Vagina (tissue), 2 donors: ENCODE results near the gene RAN. TPM values are rescaled to one million over a fixed set of nuclear protein-coding genes. Genes with fewer than 3 reads are reported as not detected.
"Not testable (repeated sequence)": the region's sequence is repeated elsewhere in the genome, so short reads cannot be mapped to it uniquely, and the experiment has no call there.

Source experiments
- DNase-seq, 2 donors: peaks; one replicate each; pipeline ENCODE4 v3.0.0-alpha.2; 2017; ENCODE audit errors: extremely low spot score in 2 of 2
- H3K27ac ChIP-seq: fragments of 200-600 bp; sonication (generic); one replicate; pipeline ENCODE4 v1.5.1; 2019
- H3K27me3 ChIP-seq: fragments of 200-600 bp; sonication (generic); one replicate; pipeline ENCODE4 v1.5.1; 2019
- H3K36me3 ChIP-seq, 2 donors: fragments of 200-600 bp; sonication (generic); one replicate each; pipeline ENCODE4 v1.5.1; 2017 to 2019
- H3K4me1 ChIP-seq: fragments of 200-600 bp; sonication (generic); one replicate; pipeline ENCODE4 v1.5.1; 2019
- H3K4me3 ChIP-seq, 2 donors: fragments of 200-600 bp; sonication (generic); 1 replicate in 1 of 2; 2 replicates in 1 of 2; pipeline ENCODE4 v1.5.1; 2016 to 2019
- H3K9me3 ChIP-seq: fragments of 200-600 bp; sonication (generic); one replicate; pipeline ENCODE4 v1.5.1; 2019
- POLR2A ChIP-seq, 2 donors: fragments of 450-650 bp; IDR thresholded peaks; one replicate each; pipeline ENCODE4 v1.6.1; 2017; ENCODE audit warnings: antibody characterized with exemption in 2 of 2, mild to moderate bottlenecking in 2 of 2, moderate library complexity in 2 of 2
- POLR2AphosphoS5 ChIP-seq, 2 donors: sonication (generic); formaldehyde crosslinking; IDR thresholded peaks; one replicate each; pipeline ENCODE4 v1.9.0; 2017; ENCODE audit warnings: antibody characterized with exemption in 2 of 2, mild to moderate bottlenecking in 2 of 2, low read depth in 1 of 2; ENCODE audit not compliant: insufficient read depth in 1 of 2
- intact Hi-C: fragments of 100-400 bp; cut with DNase I; formaldehyde crosslinking; loops from one replicate; pipeline ENCODE4 v1.15.1; 2023
- total RNA-seq: library from RNA; depleted of rRNA; stranded (reverse); fragments of >200 nt; gene quantifications from one replicate; pipeline ENCODE4 v1.2.3, GENCODE V29; 2016
- TF ChIP-seq, protein P1 (sequence below), 3 experiments: fragments of 450-650 bp in 2 of 3; fragments of 200-600 bp in 1 of 3; sonication (generic) in 1 of 3; IDR thresholded peaks; one replicate each; pipeline ENCODE4 v1.5.1; 2017 to 2019; ENCODE audit warnings: antibody characterized with exemption in 3 of 3, mild to moderate bottlenecking in 2 of 3, moderate library complexity in 2 of 3

Gene RAN
- total RNA-seq, 1 donor from 2014 or later: 250 TPM

DNA sequence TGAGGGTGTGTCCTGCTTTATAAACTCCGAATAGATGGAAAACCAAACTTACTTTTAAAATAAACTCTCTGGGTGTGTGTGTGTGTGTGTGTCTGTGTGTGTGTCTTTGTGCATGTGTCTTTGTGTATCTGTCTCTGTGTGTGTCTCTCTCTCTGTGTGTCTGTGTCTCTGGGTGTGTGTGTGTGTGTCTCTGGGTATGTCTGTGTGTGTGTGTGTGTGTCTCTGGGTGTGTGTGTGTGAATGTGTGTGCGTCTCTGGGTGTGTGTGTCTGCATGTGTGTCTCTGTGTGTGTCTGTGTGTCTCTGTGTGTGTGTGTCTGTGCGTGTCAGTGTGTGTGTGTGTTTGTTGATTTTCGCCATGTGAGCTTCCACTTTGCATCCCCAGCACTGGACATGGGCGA is 9.2 kb downstream of the RAN start:
- DNase-seq: no peak
- H3K4me3 ChIP-seq: peak overlapping the region in 1 of 2 donors; percentile 30
- no peak overlapping the region for H3K27ac ChIP-seq
- no peaks in the 10 kb centered on the region for H3K27me3 ChIP-seq
- intact Hi-C loops: no loop called here
- TF ChIP-seq, protein P1, sequence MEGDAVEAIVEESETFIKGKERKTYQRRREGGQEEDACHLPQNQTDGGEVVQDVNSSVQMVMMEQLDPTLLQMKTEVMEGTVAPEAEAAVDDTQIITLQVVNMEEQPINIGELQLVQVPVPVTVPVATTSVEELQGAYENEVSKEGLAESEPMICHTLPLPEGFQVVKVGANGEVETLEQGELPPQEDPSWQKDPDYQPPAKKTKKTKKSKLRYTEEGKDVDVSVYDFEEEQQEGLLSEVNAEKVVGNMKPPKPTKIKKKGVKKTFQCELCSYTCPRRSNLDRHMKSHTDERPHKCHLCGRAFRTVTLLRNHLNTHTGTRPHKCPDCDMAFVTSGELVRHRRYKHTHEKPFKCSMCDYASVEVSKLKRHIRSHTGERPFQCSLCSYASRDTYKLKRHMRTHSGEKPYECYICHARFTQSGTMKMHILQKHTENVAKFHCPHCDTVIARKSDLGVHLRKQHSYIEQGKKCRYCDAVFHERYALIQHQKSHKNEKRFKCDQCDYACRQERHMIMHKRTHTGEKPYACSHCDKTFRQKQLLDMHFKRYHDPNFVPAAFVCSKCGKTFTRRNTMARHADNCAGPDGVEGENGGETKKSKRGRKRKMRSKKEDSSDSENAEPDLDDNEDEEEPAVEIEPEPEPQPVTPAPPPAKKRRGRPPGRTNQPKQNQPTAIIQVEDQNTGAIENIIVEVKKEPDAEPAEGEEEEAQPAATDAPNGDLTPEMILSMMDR (IDR thresholded peaks at IDR 0.05): no peak
- TF ChIP-seq POLR2A (IDR thresholded peaks at IDR 0.05) (no peak), POLR2AphosphoS5 (IDR thresholded peaks at IDR 0.05; ENCODE audit: insufficient read depth in 1 of 2, low read depth in 1 of 2) (no peak)
- H3K36me3 ChIP-seq: peaks cover 0 to 10% of the 10 kb centered on the region in 2 donors
- no peaks in the 10 kb centered on the region for H3K9me3 ChIP-seq
- H3K4me1 ChIP-seq: peaks cover 11% of the 10 kb centered on the region

DNA sequence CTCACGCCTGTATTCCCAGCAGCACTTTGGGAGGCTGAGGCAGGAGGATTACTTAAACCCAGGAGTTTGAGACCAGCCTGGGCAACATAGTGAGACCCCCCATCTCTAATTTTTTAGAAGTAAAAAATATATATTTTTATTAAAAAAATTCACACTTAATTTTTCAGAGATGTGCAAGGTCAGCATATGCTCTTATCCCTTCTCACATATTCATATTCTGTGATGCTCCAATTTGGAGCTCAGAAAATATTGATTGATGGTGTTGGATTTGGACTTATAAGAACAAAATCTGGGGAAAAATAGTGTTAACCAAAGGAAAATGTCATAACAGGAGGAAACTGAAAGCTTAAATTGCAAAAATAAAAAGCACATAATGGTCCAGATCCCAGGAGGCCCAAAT is 9.7 kb downstream of the RAN start:
- Histone ChIP-seq H3K4me3 (no peak overlapping the region), H3K27ac (no peak overlapping the region), H3K36me3 (peaks cover 0 to 5% of the 10 kb centered on the region in 2 donors), H3K9me3 (no peaks in the 10 kb centered on the region), H3K27me3 (no peaks in the 10 kb centered on the region), H3K4me1 (peaks cover 11% of the 10 kb centered on the region)
- TF ChIP-seq, protein P1 (IDR thresholded peaks at IDR 0.05): no peak
- TF ChIP-seq POLR2AphosphoS5 (IDR thresholded peaks at IDR 0.05; ENCODE audit: insufficient read depth in 1 of 2, low read depth in 1 of 2): no peak
- no peak for TF ChIP-seq POLR2A (IDR thresholded peaks at IDR 0.05)
- intact Hi-C loops: no loop called here
- no peak for DNase-seq

DNA sequence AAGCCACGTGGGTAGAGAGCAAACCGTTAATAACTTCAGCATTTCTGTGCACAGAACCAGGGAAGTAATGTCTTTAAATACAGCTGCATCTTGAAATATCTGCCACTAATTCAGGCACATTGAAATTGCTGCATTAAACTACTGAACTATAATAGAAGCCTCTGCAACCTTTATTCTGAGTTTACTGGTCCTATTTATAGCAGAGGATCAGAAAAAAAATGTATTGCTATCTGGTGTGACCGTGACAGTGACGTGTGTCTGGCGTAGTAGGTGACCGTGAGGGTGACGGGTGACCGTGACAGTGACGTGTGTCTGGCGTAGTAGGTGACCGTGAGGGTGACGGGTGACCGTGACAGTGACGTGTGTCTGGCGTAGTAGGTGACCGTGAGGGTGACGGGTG is 15.3 kb downstream of the RAN start:
- H3K27ac ChIP-seq, H3K27me3 ChIP-seq, H3K9me3 ChIP-seq, intact Hi-C loops, H3K4me1 ChIP-seq, H3K36me3 ChIP-seq, DNase-seq, H3K4me3 ChIP-seq: not testable (repeated sequence)

DNA sequence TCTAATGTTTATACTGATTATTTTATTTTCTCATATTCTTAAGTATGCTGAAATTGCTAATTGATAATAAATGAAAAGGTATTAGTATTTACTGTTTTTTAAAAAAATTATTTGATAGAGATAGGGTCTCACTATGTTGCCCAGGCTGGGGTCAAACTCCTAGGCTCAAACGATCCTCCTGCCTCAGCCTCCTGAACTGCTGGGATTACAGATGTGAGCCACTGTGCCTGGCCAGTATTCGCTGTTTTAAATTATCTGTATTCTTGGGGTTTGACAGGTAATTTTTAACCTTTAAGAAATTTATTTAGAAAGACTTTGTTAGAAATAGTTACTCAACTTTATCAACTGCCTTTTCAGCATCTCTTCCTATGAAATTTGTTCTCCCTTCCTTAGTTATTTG is 32.2 kb downstream of the RAN start:
- no peaks in the 10 kb centered on the region for H3K36me3 ChIP-seq
- intact Hi-C loops: no loop called here
- TF ChIP-seq, protein P1 (IDR thresholded peaks at IDR 0.05): no peak
- TF ChIP-seq POLR2AphosphoS5 (IDR thresholded peaks at IDR 0.05; ENCODE audit: insufficient read depth in 1 of 2, low read depth in 1 of 2): no peak
- TF ChIP-seq POLR2A (IDR thresholded peaks at IDR 0.05): no peak

DNA sequence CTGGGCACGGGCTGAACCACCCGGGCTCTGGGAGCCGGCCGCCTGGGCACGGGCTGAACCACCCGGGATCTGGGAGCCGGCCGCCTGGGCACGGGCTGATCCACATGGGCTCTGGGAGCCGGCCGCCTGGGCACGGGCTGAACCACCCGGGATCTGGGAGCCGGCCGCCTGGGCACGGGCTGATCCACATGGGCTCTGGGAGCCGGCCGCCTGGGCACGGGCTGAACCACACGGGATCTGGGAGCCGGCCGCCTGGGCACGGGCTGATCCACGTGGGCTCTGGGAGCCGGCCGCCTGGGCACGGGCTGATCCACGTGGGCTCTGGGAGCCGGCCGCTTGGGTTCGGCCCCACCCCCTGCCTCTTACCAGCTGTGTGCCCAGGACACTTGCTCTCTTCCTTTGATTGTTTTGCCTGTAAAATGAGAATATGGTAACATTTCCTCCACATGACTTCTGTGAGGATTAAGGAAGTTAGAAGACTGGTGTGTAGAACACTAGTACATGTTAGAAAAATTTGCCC is 33.1 kb downstream of the RAN start:
- intact Hi-C loops, H3K27me3 ChIP-seq, H3K9me3 ChIP-seq, H3K4me1 ChIP-seq, H3K4me3 ChIP-seq, H3K36me3 ChIP-seq, H3K27ac ChIP-seq, DNase-seq: not testable (repeated sequence)

More for the DNA sequence above, 32.2 kb downstream of the RAN start:
- Histone ChIP-seq H3K27me3 (no peaks in the 10 kb centered on the region), H3K9me3 (no peaks in the 10 kb centered on the region), H3K4me1 (no peaks in the 10 kb centered on the region), H3K4me3 (no peak overlapping the region), H3K27ac (no peak overlapping the region)
- no peak for DNase-seq

DNA sequence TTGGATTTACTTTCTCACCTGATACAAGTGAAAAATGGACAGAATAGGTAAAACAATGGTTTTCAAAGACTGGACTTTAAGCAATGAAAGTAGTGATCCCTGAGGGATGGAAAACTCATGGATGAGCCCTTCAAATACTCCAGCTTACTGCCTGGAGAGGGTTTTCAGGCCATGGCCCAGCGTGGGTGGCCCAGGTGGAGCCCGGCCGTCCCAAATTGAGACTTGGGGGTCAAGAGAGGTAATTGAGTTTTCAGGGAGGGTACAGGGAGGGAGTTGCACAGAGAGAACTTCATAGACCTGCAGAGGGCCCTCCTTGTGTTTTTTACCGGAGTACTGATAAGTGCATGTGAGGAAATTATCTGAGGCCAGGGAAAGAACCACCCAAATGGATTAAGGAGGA is 37.2 kb downstream of the RAN start:
- H3K36me3 ChIP-seq: no peaks in the 10 kb centered on the region
- H3K27ac ChIP-seq: no peak overlapping the region
- no peaks in the 10 kb centered on the region for H3K27me3 ChIP-seq
- no peaks in the 10 kb centered on the region for H3K9me3 ChIP-seq
- no peak overlapping the region for H3K4me3 ChIP-seq
- no peaks in the 10 kb centered on the region for H3K4me1 ChIP-seq
- intact Hi-C loops: no loop called here
- peak in 1 of 2 donors; percentile 11 for DNase-seq
- TF ChIP-seq POLR2A (IDR thresholded peaks at IDR 0.05): no peak
- no peak for TF ChIP-seq POLR2AphosphoS5 (IDR thresholded peaks at IDR 0.05; ENCODE audit: insufficient read depth in 1 of 2, low read depth in 1 of 2)
- TF ChIP-seq, protein P1 (IDR thresholded peaks at IDR 0.05): no peak
